Measurements from ENCODE around the gene COTL1. TPM values are rescaled to one million over a fixed set of nuclear protein-coding genes. Genes with fewer than 3 reads are reported as not detected.

The COTL1 gene
- total RNA-seq, 1 experiment from 2014 or later = 162 TPM

DNA sequence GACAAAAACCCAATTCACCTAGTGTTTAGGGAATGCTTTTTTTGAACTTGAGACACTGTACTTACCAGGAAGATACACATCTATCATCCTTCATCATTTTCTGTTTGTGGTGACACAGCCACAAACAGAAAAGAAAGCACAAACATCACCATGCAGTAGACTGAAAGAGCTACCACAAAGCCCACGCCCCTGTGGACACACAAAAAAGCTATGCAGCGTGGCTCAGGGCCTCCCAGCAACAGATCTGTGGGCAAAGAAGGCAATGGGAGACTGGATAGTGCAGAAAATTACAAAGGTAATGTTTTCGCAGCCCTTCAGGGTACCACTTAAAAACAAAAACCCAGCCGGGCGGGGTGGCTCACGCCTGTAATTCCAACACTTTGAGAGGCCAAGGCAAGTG is 9.6 kb downstream of the COTL1 start:
- H3K4me2 ChIP-seq (ENCODE audit: low read depth, low read length, poor library complexity, severe bottlenecking) = peak overlapping the region; percentile 62
- H3K9ac ChIP-seq (ENCODE audit: low read length) = peak overlapping the region; percentile 47
- H3K27me3 ChIP-seq (ENCODE audit: low read length) = no peaks in the 10 kb centered on the region
- peaks cover 73% of the 10 kb centered on the region for H3K4me1 ChIP-seq (ENCODE audit: low read length)
- H3K27ac ChIP-seq (ENCODE audit: low read length) = peak overlapping the region; percentile 99
- no peaks in the 10 kb centered on the region for H3K9me3 ChIP-seq (ENCODE audit: low read length)
- H3K79me2 ChIP-seq (ENCODE audit: low read length) = peaks cover 87% of the 10 kb centered on the region
- no peak overlapping the region for H2AFZ ChIP-seq (ENCODE audit: low read length)
- H3K9me2 ChIP-seq (replicated peaks; ENCODE audit: insufficient read depth, low read length) = no peaks in the 10 kb centered on the region
- H4K20me1 ChIP-seq (ENCODE audit: insufficient read depth, low read depth, low read length) = peaks cover 8% of the 10 kb centered on the region; the same call in 1 of the 2 replicates
- H3K36me3 ChIP-seq (ENCODE audit: insufficient read depth, low read length) = peaks cover 44% of the 10 kb centered on the region
- DNase-seq = no peak
- H3K4me3 ChIP-seq (ENCODE audit: low read length) = peak overlapping the region; percentile 21; the same call in 1 of the 2 replicates

DNA sequence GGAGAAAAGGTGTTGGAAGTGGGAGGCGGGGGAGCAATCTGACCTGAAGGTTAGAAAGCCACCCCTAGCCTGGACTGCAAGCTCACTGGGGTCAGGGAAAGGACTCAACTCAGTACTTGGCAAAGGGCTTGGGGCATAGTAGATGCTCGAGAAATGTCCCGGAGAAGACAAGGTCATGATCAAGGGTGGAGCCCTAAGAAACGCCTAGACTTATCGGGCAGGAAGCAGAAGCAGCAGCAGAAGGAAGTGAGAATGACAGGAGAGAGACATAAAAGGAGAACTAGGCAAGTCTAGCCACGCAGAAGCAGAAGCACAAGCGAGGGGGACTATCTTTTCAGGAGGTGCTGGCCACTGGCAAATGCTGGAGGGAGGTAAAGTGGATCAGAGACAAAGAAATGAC is 10.2 kb downstream of the COTL1 start:
- H3K27me3 ChIP-seq (ENCODE audit: low read length) = no peaks in the 10 kb centered on the region
- H4K20me1 ChIP-seq (ENCODE audit: insufficient read depth, low read depth, low read length) = peaks cover 8% of the 10 kb centered on the region; the same call in 1 of the 2 replicates
- H3K4me1 ChIP-seq (ENCODE audit: low read length) = peaks cover 78% of the 10 kb centered on the region
- no peak overlapping the region for H2AFZ ChIP-seq (ENCODE audit: low read length)
- H3K4me2 ChIP-seq (ENCODE audit: low read depth, low read length, poor library complexity, severe bottlenecking) = peak overlapping the region; percentile 62
- H3K9me3 ChIP-seq (ENCODE audit: low read length) = no peaks in the 10 kb centered on the region
- H3K36me3 ChIP-seq (ENCODE audit: insufficient read depth, low read length) = peaks cover 44% of the 10 kb centered on the region
- H3K79me2 ChIP-seq (ENCODE audit: low read length) = peaks cover 90% of the 10 kb centered on the region
- peak overlapping the region; percentile 58 for H3K9ac ChIP-seq (ENCODE audit: low read length)
- H3K27ac ChIP-seq (ENCODE audit: low read length) = peak overlapping the region; percentile 99
- H3K4me3 ChIP-seq (ENCODE audit: low read length) = peak overlapping the region; percentile 47; the same call in 1 of the 2 replicates
- peak; percentile 85 for DNase-seq
- H3K9me2 ChIP-seq (replicated peaks; ENCODE audit: insufficient read depth, low read length) = no peaks in the 10 kb centered on the region

GRCh38 chr16:84607061-84607460 is 10.8 kb downstream of the COTL1 start:
- Histone ChIP-seq H3K36me3 (ENCODE audit: insufficient read depth, low read length) (peaks cover 38% of the 10 kb centered on the region), H3K4me2 (ENCODE audit: low read depth, low read length, poor library complexity, severe bottlenecking) (peak overlapping the region; percentile 62)

GRCh38 chr16:84606081-84606875 is 11.6 kb downstream of the COTL1 start:
- Histone ChIP-seq H3K27me3 (ENCODE audit: low read length) (no peaks in the 10 kb centered on the region), H3K4me2 (ENCODE audit: low read depth, low read length, poor library complexity, severe bottlenecking) (peak overlapping the region; percentile 62), H3K36me3 (ENCODE audit: insufficient read depth, low read length) (peaks cover 32% of the 10 kb centered on the region)

More at GRCh38 chr16:84607061-84607460, 10.8 kb downstream of the COTL1 start:
- Histone ChIP-seq H3K4me1 (ENCODE audit: low read length) (peaks cover 85% of the 10 kb centered on the region), H3K9ac (ENCODE audit: low read length) (peak overlapping the region; percentile 58), H4K20me1 (ENCODE audit: insufficient read depth, low read depth, low read length) (peaks cover 8% of the 10 kb centered on the region; the same call in 1 of the 2 replicates), H3K4me3 (ENCODE audit: low read length) (peak overlapping the region; percentile 47), H2AFZ (ENCODE audit: low read length) (no peak overlapping the region), H3K9me2 (replicated peaks; ENCODE audit: insufficient read depth, low read length) (no peaks in the 10 kb centered on the region), H3K27me3 (ENCODE audit: low read length) (no peaks in the 10 kb centered on the region), H3K27ac (ENCODE audit: low read length) (peak overlapping the region; percentile 99), H3K79me2 (ENCODE audit: low read length) (peaks cover 92% of the 10 kb centered on the region), H3K9me3 (ENCODE audit: low read length) (no peaks in the 10 kb centered on the region)
- no peak for DNase-seq

GRCh38 chr16:84605339-84605848 is 12.5 kb downstream of the COTL1 start:
- H3K4me2 ChIP-seq (ENCODE audit: low read depth, low read length, poor library complexity, severe bottlenecking) = peak overlapping the region; percentile 62
- H3K9ac ChIP-seq (ENCODE audit: low read length) = peak overlapping the region; percentile 58
- H3K79me2 ChIP-seq (ENCODE audit: low read length) = peaks cover 75% of the 10 kb centered on the region
- peak overlapping the region; percentile 47; the same call in 1 of the 2 replicates for H3K4me3 ChIP-seq (ENCODE audit: low read length)
- DNase-seq = no peak
- H2AFZ ChIP-seq (ENCODE audit: low read length) = no peak overlapping the region
- H3K9me3 ChIP-seq (ENCODE audit: low read length) = no peaks in the 10 kb centered on the region
- H3K9me2 ChIP-seq (replicated peaks; ENCODE audit: insufficient read depth, low read length) = no peaks in the 10 kb centered on the region
- peaks cover 8% of the 10 kb centered on the region; the same call in 1 of the 2 replicates for H4K20me1 ChIP-seq (ENCODE audit: insufficient read depth, low read depth, low read length)
- H3K36me3 ChIP-seq (ENCODE audit: insufficient read depth, low read length) = peaks cover 23% of the 10 kb centered on the region
- no peaks in the 10 kb centered on the region for H3K27me3 ChIP-seq (ENCODE audit: low read length)
- peak overlapping the region; percentile 99 for H3K27ac ChIP-seq (ENCODE audit: low read length)
- H3K4me1 ChIP-seq (ENCODE audit: low read length) = peaks cover 97% of the 10 kb centered on the region

More at GRCh38 chr16:84606081-84606875, 11.6 kb downstream of the COTL1 start:
- no peak overlapping the region for H2AFZ ChIP-seq (ENCODE audit: low read length)
- H3K4me1 ChIP-seq (ENCODE audit: low read length) = peaks cover 93% of the 10 kb centered on the region
- peaks cover 84% of the 10 kb centered on the region for H3K79me2 ChIP-seq (ENCODE audit: low read length)
- DNase-seq = no peak
- peaks cover 8% of the 10 kb centered on the region; the same call in 1 of the 2 replicates for H4K20me1 ChIP-seq (ENCODE audit: insufficient read depth, low read depth, low read length)
- H3K9me2 ChIP-seq (replicated peaks; ENCODE audit: insufficient read depth, low read length) = no peaks in the 10 kb centered on the region
- H3K9me3 ChIP-seq (ENCODE audit: low read length) = no peaks in the 10 kb centered on the region
- peak overlapping the region; percentile 47 for H3K4me3 ChIP-seq (ENCODE audit: low read length)
- H3K9ac ChIP-seq (ENCODE audit: low read length) = peak overlapping the region; percentile 58
- peak overlapping the region; percentile 99 for H3K27ac ChIP-seq (ENCODE audit: low read length)

GRCh38 chr16:84604477-84605013 is 13.3 kb downstream of the COTL1 start:
- Histone ChIP-seq H3K27ac (ENCODE audit: low read length) (peak overlapping the region; percentile 99), H4K20me1 (ENCODE audit: insufficient read depth, low read depth, low read length) (peaks cover 8% of the 10 kb centered on the region; the same call in 1 of the 2 replicates), H3K4me2 (ENCODE audit: low read depth, low read length, poor library complexity, severe bottlenecking) (peak overlapping the region; percentile 62), H3K27me3 (ENCODE audit: low read length) (no peaks in the 10 kb centered on the region), H2AFZ (ENCODE audit: low read length) (no peak overlapping the region), H3K79me2 (ENCODE audit: low read length) (peaks cover 68% of the 10 kb centered on the region), H3K4me1 (ENCODE audit: low read length) (peaks cover 98% of the 10 kb centered on the region), H3K36me3 (ENCODE audit: insufficient read depth, low read length) (peaks cover 16% of the 10 kb centered on the region), H3K9me3 (ENCODE audit: low read length) (no peaks in the 10 kb centered on the region), H3K9me2 (replicated peaks; ENCODE audit: insufficient read depth, low read length) (no peaks in the 10 kb centered on the region), H3K4me3 (ENCODE audit: low read length) (peak overlapping the region; percentile 28; the same call in 1 of the 2 replicates), H3K9ac (ENCODE audit: low read length) (peak overlapping the region; percentile 58)
- DNase-seq = no peak

- Histone ChIP-seq H3K9ac (ENCODE audit: low read length) (peak overlapping the region; percentile 58; the same call in 1 of the 2 replicates), H3K4me2 (ENCODE audit: low read depth, low read length, poor library complexity, severe bottlenecking) (peak overlapping the region; percentile 62), H3K9me3 (ENCODE audit: low read length) (no peaks in the 10 kb centered on the region), H3K9me2 (replicated peaks; ENCODE audit: insufficient read depth, low read length) (no peaks in the 10 kb centered on the region), H3K27me3 (ENCODE audit: low read length) (no peaks in the 10 kb centered on the region), H3K4me3 (ENCODE audit: low read length) (no peak overlapping the region), H3K27ac (ENCODE audit: low read length) (peak overlapping the region; percentile 99), H3K36me3 (ENCODE audit: insufficient read depth, low read length) (peaks cover 16% of the 10 kb centered on the region), H4K20me1 (ENCODE audit: insufficient read depth, low read depth, low read length) (peaks cover 8% of the 10 kb centered on the region; the same call in 1 of the 2 replicates), H3K79me2 (ENCODE audit: low read length) (peaks cover 68% of the 10 kb centered on the region), H3K4me1 (ENCODE audit: low read length) (peaks cover 98% of the 10 kb centered on the region), H2AFZ (ENCODE audit: low read length) (no peak overlapping the region)
- no peak for DNase-seq
Observed at GRCh38 chr16:84603940-84604339, 13.9 kb downstream of the COTL1 start.

All from Karpas-422 (cell line).